Stimulated activated CD4-positive, alpha-beta T cell treated with anti-CD3 and anti-CD28 coated beads, TNF-alpha, amount 100 ng/mL, for 48 hours (primary cell): ENCODE data around the gene CD177.
"Not testable (repeated sequence)": the region's sequence is repeated elsewhere in the genome, so short reads cannot be mapped to it uniquely, and the experiment has no call there.

Source experiments
- DNase-seq, 3 donors: peaks; one replicate each; pipeline ENCODE4 v3.0.0-alpha.2; 2020; ENCODE audit warnings: low read depth in 3 of 3

The CD177 gene

DNA sequence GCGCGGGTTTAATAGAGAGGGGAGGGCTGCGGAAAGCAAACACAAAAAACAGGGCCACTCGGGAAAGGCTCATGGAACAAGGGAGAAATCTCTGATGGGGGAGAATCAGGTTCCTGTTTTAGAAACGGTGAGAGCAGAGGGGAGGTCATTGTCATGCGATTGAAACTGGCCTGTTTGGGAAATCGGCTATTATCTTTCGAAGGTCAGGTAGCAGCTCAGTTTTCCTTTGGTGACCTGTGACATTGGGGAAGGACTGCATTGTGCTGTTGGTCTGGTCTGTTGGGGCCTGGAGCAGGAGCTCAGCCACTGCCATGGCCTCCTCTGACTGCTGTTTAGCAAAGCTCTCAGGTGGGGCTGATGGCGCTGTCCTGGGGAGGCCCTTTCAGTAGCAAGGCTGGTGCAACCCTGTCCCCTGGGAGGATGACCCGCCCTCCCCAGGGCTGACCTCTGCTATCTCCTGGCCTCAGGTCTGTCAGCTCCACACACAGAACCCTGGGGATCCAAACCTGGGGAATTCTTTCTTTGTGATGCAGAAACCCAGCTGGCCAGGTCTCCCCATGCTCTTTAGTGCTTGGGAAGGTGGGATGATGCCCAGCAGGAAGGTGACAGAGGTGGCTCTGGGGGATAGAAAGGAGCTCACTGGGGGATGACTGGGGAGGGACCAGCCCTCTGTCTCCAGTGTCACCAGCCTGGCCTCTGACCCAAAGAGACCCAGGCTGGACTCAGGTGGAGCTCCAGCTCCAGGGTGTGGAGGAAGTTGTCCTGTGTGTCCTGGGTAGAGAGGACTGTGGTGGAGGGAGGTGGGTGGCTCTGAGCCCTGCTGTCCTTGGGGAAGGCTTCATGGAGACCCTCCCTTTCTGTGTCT lies 21.2 kb upstream of the CD177 start:
- DNase-seq: no peak

GRCh38 chr19:43336508-43336907 lies 17.0 kb upstream of the CD177 start:
- not testable (repeated sequence) for DNase-seq

DNA sequence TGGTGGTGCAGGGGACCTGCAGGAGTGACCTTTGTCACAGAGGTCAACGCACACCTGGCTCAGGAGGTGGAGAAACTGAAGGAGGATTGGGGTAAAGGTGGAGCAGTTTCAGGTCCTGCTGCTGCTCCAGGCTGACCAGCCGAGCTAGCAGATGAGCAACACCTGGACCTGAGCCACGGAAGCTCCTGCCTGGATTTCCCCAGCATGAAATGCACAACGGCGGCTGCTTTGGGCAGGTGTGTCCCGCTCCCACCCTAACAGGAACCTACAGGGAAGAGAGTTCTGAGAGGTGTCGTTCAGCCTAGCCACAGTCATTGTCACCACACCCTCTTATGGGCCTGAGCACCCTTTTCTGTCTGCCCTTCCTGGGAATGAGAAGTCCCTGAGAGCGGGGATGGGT lies 15.7 kb upstream of the CD177 start:
- no peak for DNase-seq

GRCh38 chr19:43338530-43338929 lies 15.0 kb upstream of the CD177 start:
- no peak for DNase-seq

GRCh38 chr19:43339243-43339930 lies 14.1 kb upstream of the CD177 start:
- not testable (repeated sequence) for DNase-seq

GRCh38 chr19:43340101-43340500 lies 13.4 kb upstream of the CD177 start:
- DNase-seq: not testable (repeated sequence)

DNA sequence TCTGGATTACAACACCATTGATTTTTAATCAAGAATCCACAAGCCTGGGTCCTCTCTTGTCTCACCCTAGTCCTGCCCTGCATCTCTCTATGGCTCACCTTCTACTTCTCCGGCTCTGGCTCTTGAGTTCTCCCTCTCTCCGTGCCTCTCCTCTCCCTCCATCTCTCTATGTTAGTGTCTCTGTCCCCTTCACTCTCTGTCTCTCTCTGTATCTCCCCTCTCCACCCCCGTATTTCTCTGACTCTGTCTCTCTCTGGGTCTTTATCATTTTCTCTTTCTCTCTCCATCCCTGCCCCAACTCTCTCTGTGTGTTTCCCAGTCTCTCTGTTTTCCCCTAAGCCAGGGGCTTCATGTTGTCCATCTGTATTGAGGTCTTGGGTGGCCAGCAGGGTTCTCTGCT lies 12.4 kb upstream of the CD177 start:
- not testable (repeated sequence) for DNase-seq

GRCh38 chr19:43342104-43342503 lies 11.4 kb upstream of the CD177 start:
- DNase-seq: not testable (repeated sequence)

GRCh38 chr19:43344347-43344925 lies 9.1 kb upstream of the CD177 start:
- DNase-seq: not testable (repeated sequence)

DNA sequence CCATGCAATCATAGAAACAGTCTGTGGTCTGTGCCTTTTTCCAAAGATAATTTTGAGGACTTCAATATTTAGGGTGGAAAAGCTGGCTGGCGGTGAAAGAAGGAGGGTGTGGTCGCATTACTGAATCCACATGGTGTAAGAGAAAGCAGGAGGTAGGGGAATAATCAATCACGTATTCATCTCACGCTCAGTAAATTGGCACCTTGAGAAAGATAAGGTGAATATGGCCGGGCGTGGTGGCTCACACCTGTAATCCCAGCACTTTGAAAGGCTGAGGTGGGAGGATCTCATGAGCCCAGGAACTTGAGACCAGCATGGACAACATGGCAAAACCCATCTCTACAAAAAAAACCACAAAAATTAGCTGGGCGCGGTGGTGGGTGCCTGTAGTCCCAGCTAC lies 3.7 kb upstream of the CD177 start:
- DNase-seq: not testable (repeated sequence)

DNA sequence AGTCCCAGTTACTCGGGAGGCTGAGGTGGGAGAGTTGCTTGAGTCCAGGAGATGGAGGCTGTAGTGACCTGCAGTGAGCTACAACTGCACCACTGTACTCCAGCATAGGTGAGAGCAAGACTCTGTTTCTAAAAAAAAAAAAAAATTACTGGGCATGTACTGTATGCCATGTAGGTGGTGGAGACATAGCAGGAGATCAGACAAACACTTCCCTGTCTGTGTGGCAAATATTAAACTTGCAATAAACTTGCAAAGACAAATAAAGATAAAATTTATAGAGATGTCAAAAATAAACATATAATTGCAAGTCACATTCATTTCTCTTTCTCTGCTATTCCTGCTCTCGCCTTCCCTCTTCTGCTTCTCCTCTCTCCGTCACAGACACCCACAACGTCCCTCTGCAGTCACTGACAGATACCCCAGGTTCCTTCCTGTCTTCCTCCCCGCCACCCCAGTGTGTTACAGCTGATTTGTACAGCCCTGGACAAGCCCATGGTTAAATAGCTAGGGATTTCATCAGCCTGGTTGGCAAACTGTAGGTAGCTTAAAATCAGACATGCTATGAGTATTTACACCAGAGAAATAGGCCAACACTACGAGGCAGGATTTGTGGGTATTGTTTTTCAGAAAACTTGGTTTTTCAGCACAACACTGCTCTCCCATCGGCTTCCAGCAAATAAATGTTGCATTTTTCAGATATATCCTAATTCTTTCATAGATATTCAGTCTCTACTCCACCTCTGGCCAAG lies 1.3 kb upstream of the CD177 start:
- no peak for DNase-seq

DNA sequence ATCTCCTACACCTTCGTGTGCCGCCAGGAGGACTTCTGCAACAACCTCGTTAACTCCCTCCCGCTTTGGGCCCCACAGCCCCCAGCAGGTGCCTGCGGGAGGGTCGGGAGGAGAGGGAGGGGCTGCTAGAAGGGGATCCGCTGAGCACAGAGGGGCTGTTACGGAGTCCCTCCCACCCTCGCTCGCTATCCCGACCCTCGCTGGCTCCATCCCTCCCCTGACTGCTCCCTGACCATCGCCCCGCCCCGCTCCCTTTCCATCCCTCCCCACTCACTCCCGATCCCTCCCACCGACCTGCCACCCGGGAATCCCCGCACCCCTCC lies 780 bp downstream of the CD177 start:
- DNase-seq: no peak

GRCh38 chr19:43356749-43357148 lies 3.3 kb downstream of the CD177 start:
- not testable (repeated sequence) for DNase-seq

DNA sequence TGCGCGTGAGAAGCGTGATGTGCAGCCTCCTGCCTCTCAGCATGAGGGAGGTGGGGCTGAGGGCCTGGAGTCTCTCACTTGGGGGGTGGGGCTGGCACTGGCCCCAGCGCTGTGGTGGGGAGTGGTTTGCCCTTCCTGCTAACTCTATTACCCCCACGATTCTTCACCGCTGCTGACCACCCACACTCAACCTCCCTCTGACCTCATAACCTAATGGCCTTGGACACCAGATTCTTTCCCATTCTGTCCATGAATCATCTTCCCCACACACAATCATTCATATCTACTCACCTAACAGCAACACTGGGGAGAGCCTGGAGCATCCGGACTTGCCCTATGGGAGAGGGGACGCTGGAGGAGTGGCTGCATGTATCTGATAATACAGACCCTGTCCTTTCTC lies 8.7 kb downstream of the CD177 start:
- no peak for DNase-seq

- no peak for DNase-seq
These were observed 9.3 kb downstream of the CD177 start for GRCh38 chr19:43362745-43363144.

- DNase-seq: not testable (repeated sequence)
These were observed 12.2 kb downstream of the CD177 start for GRCh38 chr19:43365677-43366076.

GRCh38 chr19:43367822-43368221 lies 14.3 kb downstream of the CD177 start:
- no peak for DNase-seq

DNA sequence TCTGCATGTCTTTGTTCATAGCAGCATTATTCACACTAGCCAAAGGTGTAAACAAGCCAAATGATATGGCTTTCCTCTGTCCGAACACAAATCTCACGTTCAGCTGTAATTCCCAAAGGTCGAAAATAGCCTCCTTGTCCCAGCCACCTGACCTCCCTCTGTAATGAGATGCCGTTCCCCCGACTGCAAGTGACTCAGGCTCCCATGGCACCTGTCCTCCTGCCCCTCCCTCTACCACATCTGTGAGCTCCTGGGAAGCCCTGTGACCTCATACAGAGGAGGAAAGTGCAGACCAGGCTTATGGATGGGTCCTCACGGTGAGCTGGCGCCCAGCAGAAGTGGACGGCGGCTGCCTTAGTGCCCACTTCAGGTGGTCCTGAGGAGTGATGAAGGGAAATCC lies 15.4 kb downstream of the CD177 start:
- not testable (repeated sequence) for DNase-seq

DNA sequence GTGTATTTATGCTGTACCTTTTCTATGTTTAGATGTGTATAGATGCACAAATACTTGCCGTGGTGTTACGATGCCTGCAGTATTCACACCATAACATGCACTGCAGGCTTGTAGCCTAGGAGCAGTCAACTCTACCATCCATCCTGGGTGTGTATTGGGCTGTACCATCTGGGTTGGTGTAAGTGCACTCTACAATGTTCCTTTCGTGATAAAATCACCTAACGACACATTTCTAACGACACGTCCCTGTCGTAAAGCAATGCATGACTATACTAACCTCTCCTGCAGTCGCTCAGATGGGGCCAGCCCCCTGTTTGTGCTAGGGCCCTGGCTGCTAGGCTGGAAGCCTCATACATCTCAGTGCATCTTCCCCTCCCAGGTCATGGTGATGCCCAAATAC lies 18.4 kb downstream of the CD177 start:
- no peak for DNase-seq

GRCh38 chr19:43372462-43372861 lies 19.0 kb downstream of the CD177 start:
- DNase-seq: no peak

GRCh38 chr19:43377624-43378023 lies 24.1 kb downstream of the CD177 start:
- DNase-seq: not testable (repeated sequence)

DNA sequence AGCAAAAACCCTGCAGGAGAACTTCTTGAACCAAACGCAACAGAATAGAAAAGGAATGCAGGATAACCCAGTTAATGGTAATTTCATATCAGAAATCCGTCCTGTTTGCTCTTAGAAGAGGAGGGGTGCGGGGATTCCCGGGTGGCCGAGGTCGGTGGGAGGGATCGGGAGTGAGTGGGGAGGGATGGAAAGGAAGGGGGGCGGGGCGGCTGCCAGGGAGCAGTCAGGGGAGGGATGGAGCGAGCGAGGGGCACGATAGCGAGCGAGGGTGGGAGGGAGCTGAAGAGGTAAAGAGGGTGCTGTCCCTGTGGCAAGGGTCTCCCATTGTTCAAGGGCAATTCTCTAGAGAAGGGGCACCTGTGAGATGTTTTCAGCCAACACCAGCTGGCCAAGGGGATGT lies 26.5 kb downstream of the CD177 start:
- no peak for DNase-seq
